Chondrocyte (in vitro differentiated cells): Measurements from ENCODE around the gene KIAA1549. TPM values are rescaled to one million over a fixed set of nuclear protein-coding genes. Genes with fewer than 3 reads are reported as not detected.
A peak's percentile ranks its signal among the peaks of the same experiment; 100 is the strongest.
"Not testable (repeated sequence)": the region's sequence is repeated elsewhere in the genome, so short reads cannot be mapped to it uniquely, and the experiment has no call there.

Source experiments
- DNase-seq: peaks from one replicate; pipeline ENCODE4 v3.0.0; 2021; ENCODE audit warnings: mixed read lengths, low spot score
- H3K27ac Mint-ChIP-seq: one replicate; pipeline ENCODE4 v1.8.0; 2021; ENCODE audit warnings: mild to moderate bottlenecking, moderate library complexity, mixed read lengths; ENCODE audit not compliant: unreplicated experiment
- H3K27me3 Mint-ChIP-seq: 2 replicates; pipeline ENCODE4 v1.8.0; 2021; ENCODE audit warnings: low read depth, mixed read lengths
- H3K36me3 Mint-ChIP-seq: 2 replicates; pipeline ENCODE4 v1.8.0; 2021; ENCODE audit warnings: low read depth, mixed read lengths
- H3K4me1 Mint-ChIP-seq: 2 replicates; pipeline ENCODE4 v1.8.0; 2021; ENCODE audit warnings: low read depth, mild to moderate bottlenecking, mixed read lengths
- H3K4me3 Mint-ChIP-seq: one replicate; pipeline ENCODE4 v1.8.0; 2021; ENCODE audit warnings: mild to moderate bottlenecking, moderate library complexity, mixed read lengths; ENCODE audit not compliant: unreplicated experiment
- H3K9me3 Mint-ChIP-seq: 2 replicates; pipeline ENCODE4 v1.8.0; 2021; ENCODE audit warnings: low read depth, mixed read lengths
- CTCF ChIP-seq: fragments of 200-600 bp; sonication (generic); IDR thresholded peaks from 2 replicates; pipeline ENCODE4 v1.5.0; 2021; ENCODE audit warnings: antibody characterized with exemption, mild to moderate bottlenecking, moderate library complexity
- total RNA-seq: library from RNA; stranded (reverse); gene quantifications from 3 replicates; pipeline ENCODE4 v1.2.1, GENCODE V29; 2021

KIAA1549 gene
- total RNA-seq, 1 donor from 2014 or later, result 9.2 TPM

- no peak for TF ChIP-seq CTCF
- no peak overlapping the region for H3K4me3 Mint-ChIP-seq
- H3K4me1 Mint-ChIP-seq, result peaks cover 4% of the 10 kb centered on the region
- H3K27me3 Mint-ChIP-seq, result peaks cover 21% of the 10 kb centered on the region
- H3K9me3 Mint-ChIP-seq, result no peaks in the 10 kb centered on the region
- peaks cover 2% of the 10 kb centered on the region for H3K36me3 Mint-ChIP-seq
- H3K27ac Mint-ChIP-seq, result no peak overlapping the region
- no peak for DNase-seq
These were observed 182.4 kb downstream of the KIAA1549 start for GRCh38 chr7:138798836-138799235.

- Mint-ChIP-seq H3K27me3 (peaks cover 21% of the 10 kb centered on the region), H3K36me3 (peaks cover 2% of the 10 kb centered on the region), H3K4me3 (no peak within 1 kb of the TSS), H3K27ac (no peak within 1 kb of the TSS), H3K9me3 (no peaks in the 10 kb centered on the region), H3K4me1 (peaks cover 4% of the 10 kb centered on the region)
- no peak for DNase-seq
- TF ChIP-seq CTCF, result no peak
These were observed 183.4 kb downstream of the KIAA1549 start, which contains the start of the genes ATP6V0A4 and TMEM213 for GRCh38 chr7:138797715-138798320. Gene ATP6V0A4, minus strand, starts transcription at chr7:138798196. Its CDS starts 26,949 bp downstream, at chr7:138771247. Gene TMEM213, plus strand, starts transcription at chr7:138797994. Its CDS starts 111 bp downstream, at chr7:138798105.

- H3K4me1 Mint-ChIP-seq, H3K9me3 Mint-ChIP-seq, H3K27ac Mint-ChIP-seq, H3K36me3 Mint-ChIP-seq, DNase-seq, H3K4me3 Mint-ChIP-seq: not testable (repeated sequence)
- H3K27me3 Mint-ChIP-seq, result peaks cover 21% of the 10 kb centered on the region
These were observed 184.1 kb downstream of the KIAA1549 start for GRCh38 chr7:138797046-138797445.

GRCh38 chr7:138796038-138796615 lies 185.1 kb downstream of the KIAA1549 start:
- Mint-ChIP-seq H3K27me3 (peaks cover 21% of the 10 kb centered on the region), H3K4me3 (no peak overlapping the region), H3K9me3 (no peaks in the 10 kb centered on the region), H3K27ac (no peak overlapping the region), H3K4me1 (peaks cover 4% of the 10 kb centered on the region), H3K36me3 (peaks cover 2% of the 10 kb centered on the region)
- DNase-seq, result no peak
- TF ChIP-seq CTCF, result no peak

- H3K27ac Mint-ChIP-seq, result peak overlapping the region; percentile 82
- peak overlapping the region; percentile 11 for H3K4me3 Mint-ChIP-seq
- no peak for DNase-seq
- TF ChIP-seq CTCF, result peak; percentile 48
- H3K9me3 Mint-ChIP-seq, result peaks cover 11% of the 10 kb centered on the region
- H3K36me3 Mint-ChIP-seq, result peaks cover 4% of the 10 kb centered on the region
- no peaks in the 10 kb centered on the region for H3K27me3 Mint-ChIP-seq
- H3K4me1 Mint-ChIP-seq, result peaks cover 26% of the 10 kb centered on the region
These were observed 195.4 kb downstream of the KIAA1549 start for GRCh38 chr7:138785587-138786437.
